GM12878 (cell line): ENCODE data around the gene PANX2. TPM values are rescaled to one million over a fixed set of nuclear protein-coding genes. Genes with fewer than 3 reads are reported as not detected.

ENCODE experiments used
- BCL3 ChIP-seq: IDR thresholded peaks from 2 replicates; pipeline ENCODE4 v1.6.1; 2011; ENCODE audit warnings: borderline replicate concordance, low read depth, mild to moderate bottlenecking, moderate library complexity, low read length; ENCODE audit not compliant: insufficient read depth, poor library complexity, severe bottlenecking
- BCLAF1 ChIP-seq: fragments of 450-650 bp; IDR thresholded peaks from 2 replicates; pipeline ENCODE4 v1.6.1; 2017; ENCODE audit warnings: antibody characterized with exemption, mild to moderate bottlenecking, moderate library complexity
- CBFB ChIP-seq: IDR thresholded peaks from 2 replicates; pipeline ENCODE4 v1.6.1; 2016; ENCODE audit warnings: antibody characterized with exemption, low read depth
- CREB1 ChIP-seq: IDR thresholded peaks from 2 replicates; pipeline ENCODE4 v1.6.1; 2012; ENCODE audit warnings: low read depth, mild to moderate bottlenecking, inconsistent platforms
- EP300 ChIP-seq, 2 experiments: fragments of 150-350 bp in 1 of 2; IDR thresholded peaks; 2 replicates each; pipeline ENCODE4 v1.6.1; 2011 to 2012; ENCODE audit warnings: low read depth in 2 of 2, low read length in 2 of 2, borderline replicate concordance in 1 of 2, improper control_type of control experiment in 1 of 2, inconsistent platforms in 1 of 2; ENCODE audit not compliant: control insufficient read depth in 1 of 2
- ESRRA ChIP-seq: IDR thresholded peaks from 2 replicates; pipeline ENCODE4 v1.6.1; 2012; ENCODE audit warnings: mild to moderate bottlenecking, low read length, improper control_type of control experiment
- FOXM1 ChIP-seq: IDR thresholded peaks from 2 replicates; pipeline ENCODE4 v1.6.1; 2012; ENCODE audit warnings: low read depth, mild to moderate bottlenecking, inconsistent platforms, low read length, moderate library complexity
- GATAD2B ChIP-seq: fragments of 450-650 bp; conservative IDR thresholded peaks from 2 replicates; pipeline ENCODE4 v1.6.1; 2017; ENCODE audit warnings: low read depth, mild to moderate bottlenecking, moderate library complexity
- JUND ChIP-seq: IDR thresholded peaks from 2 replicates; pipeline ENCODE4 v1.6.1; 2012; ENCODE audit warnings: low read depth, mild to moderate bottlenecking, low read length, improper control_type of control experiment, moderate library complexity
- KDM1A ChIP-seq: fragments of 200-600 bp; sonication (generic); IDR thresholded peaks from 2 replicates; pipeline ENCODE4 v1.6.1; 2016; ENCODE audit warnings: borderline replicate concordance
- NFYA ChIP-seq: IDR thresholded peaks from 2 replicates; pipeline ENCODE4 v1.6.1; 2011; ENCODE audit warnings: low read depth, mild to moderate bottlenecking, low read length, improper control_type of control experiment, borderline replicate concordance
- NFYB ChIP-seq: IDR thresholded peaks from 2 replicates; pipeline ENCODE4 v1.6.1; 2011; ENCODE audit warnings: low read depth, mild to moderate bottlenecking, low read length, improper control_type of control experiment, moderate library complexity; ENCODE audit not compliant: insufficient read depth
- NR2C1 ChIP-seq: fragments of 450-650 bp; IDR thresholded peaks from 2 replicates; pipeline ENCODE4 v1.6.1; 2017; ENCODE audit warnings: antibody characterized with exemption, mild to moderate bottlenecking, moderate library complexity
- RAD51 ChIP-seq: fragments of 450-650 bp; IDR thresholded peaks from 2 replicates; pipeline ENCODE4 v1.6.1; 2016; ENCODE audit warnings: moderate library complexity, mild to moderate bottlenecking, inconsistent platforms
- TCF3 ChIP-seq: IDR thresholded peaks from 2 replicates; pipeline ENCODE4 v1.6.1; 2012; ENCODE audit warnings: low read depth, mild to moderate bottlenecking, low read length, borderline replicate concordance; ENCODE audit not compliant: insufficient read depth
- USF1 ChIP-seq: IDR thresholded peaks from 2 replicates; pipeline ENCODE4 v1.6.1; 2011; ENCODE audit warnings: borderline replicate concordance, low read depth, mild to moderate bottlenecking, moderate library complexity, mixed read lengths, low read length; ENCODE audit not compliant: insufficient read depth; ENCODE audit errors: extremely low read length
- ZSCAN29 ChIP-seq: fragments of 450-650 bp; IDR thresholded peaks from 2 replicates; pipeline ENCODE4 v1.6.1; 2017; ENCODE audit warnings: mild to moderate bottlenecking, moderate library complexity
- polyA plus RNA-seq, 11 experiments: library from polyadenylated mRNA; depleted of rRNA in 4 of 11; unstranded in 6 of 11; stranded (reverse) in 5 of 11; fragments of >200 nt; fragmentation: Nextera tagmentation in 4 of 11; fragmentation: Illumina TruSeq in 1 of 11; extraction: Ambion mirVana in 4 of 11; extraction: Trizol in 1 of 11; gene quantifications; 1 replicate in 1 of 11; 2 replicates in 10 of 11; pipeline versions ENCODE4 v1.2.1 to v1.2.3, GENCODE V29; 2011 to 2016; ENCODE audit warnings: inconsistent platforms in 2 of 11, missing spikeins in 2 of 11, low read depth in 1 of 11
- total RNA-seq, 4 experiments: library from RNA; depleted of rRNA in 3 of 4; stranded (reverse); fragments of >200 nt in 3 of 4; fragmentation: Illumina TruSeq in 1 of 4; extraction: Trizol in 1 of 4; gene quantifications; 2 replicates each; pipeline versions ENCODE4 v1.2.1 to v1.2.3, GENCODE V29; 2013 to 2021

Gene PANX2
- total and polyA plus RNA-seq, 10 of the 15 experiments (the other 5 are each of a cell fraction or from before 2014, with no cell fraction given) = 0.04 to 0.44 (median 0.17) TPM; not detected in 5

GRCh38 chr22:50199829-50200460, 29.4 kb downstream of the PANX2 start (continued):
- TF ChIP-seq JUND = no peak
- TF ChIP-seq CBFB = no peak
- TF ChIP-seq ESRRA = no peak
- TF ChIP-seq FOXM1 = no peak
- TF ChIP-seq GATAD2B = no peak
- TF ChIP-seq NR2C1 = no peak
- TF ChIP-seq TCF3 = 0 out of 2 replicates have a peak, but pooled peaks have one; percentile 34
- no peak for TF ChIP-seq EP300 (IDR thresholded peaks at IDR 0.05; ENCODE audit: borderline replicate concordance in 1 of 2, control insufficient read depth in 1 of 2, low read depth in 2 of 2, low read length in 2 of 2)
- TF ChIP-seq NFYB = no peak
- TF ChIP-seq BCL3 = peak; percentile 61
- TF ChIP-seq USF1 = no peak
- TF ChIP-seq NFYA = no peak
- TF ChIP-seq CREB1 = 0 out of 2 replicates have a peak, but pooled peaks have one; percentile 15
- no peak for TF ChIP-seq BCLAF1
- TF ChIP-seq ZSCAN29 = no peak
- TF ChIP-seq RAD51 = no peak
- TF ChIP-seq KDM1A = no peak
